Panc1 (cell line): Measurements from ENCODE around the gene CA5A. TPM values are rescaled to one million over a fixed set of nuclear protein-coding genes. Genes with fewer than 3 reads are reported as not detected.
A peak's percentile ranks its signal among the peaks of the same experiment; 100 is the strongest.

ENCODE experiments used
- ATAC-seq: fragments of 200-7000 bp; cut with Tn5 transposase; 2 replicates; pipeline ENCODE4 v1.9.1; 2020; ENCODE audit warnings: mild to moderate bottlenecking, moderate library complexity
- BruUV-seq: library from RNA; stranded (reverse); fragments of 400-500 nt; replicated peaks from 2 replicates; lab custom pipeline; 2021; lab: Mats Ljungman, UMichigan
- CTCF ChIA-PET: fragments of 300-600 bp; sonication (Branson Sonifier 250); formaldehyde crosslinking; loops from one replicate; lab custom pipeline; 2022; ENCODE audit warnings: antibody characterized with exemption; lab: Charles Lee
- POLR2A ChIA-PET: fragments of 300-600 bp; sonication (Branson Sonifier 250); formaldehyde crosslinking; loops from one replicate; lab custom pipeline; 2022; ENCODE audit warnings: antibody characterized with exemption; lab: Charles Lee
- DNase-seq: peaks from one replicate; pipeline ENCODE4 v3.0.0-alpha.2; 2010; ENCODE audit warnings: low read depth, low spot score
- H3K27ac ChIP-seq: 2 replicates; pipeline ENCODE4 v1.5.1; 2011; ENCODE audit warnings: mild to moderate bottlenecking, low read length, inconsistent platforms
- H3K27me3 ChIP-seq: fragments of 200-500 bp; sonication (Bioruptor generic); 2 replicates; pipeline ENCODE4 v1.6.0; 2014; ENCODE audit warnings: low read length, inconsistent platforms; ENCODE audit not compliant: control insufficient read depth, insufficient read depth
- H3K36me3 ChIP-seq: fragments of 200-500 bp; sonication (Bioruptor generic); 2 replicates; pipeline ENCODE4 v1.5.1; 2014; ENCODE audit warnings: inconsistent platforms, mild to moderate bottlenecking, low read length, moderate library complexity; ENCODE audit not compliant: control insufficient read depth, insufficient read depth
- H3K4me1 ChIP-seq: 2 replicates; pipeline ENCODE4 v1.5.1; 2011; ENCODE audit warnings: inconsistent platforms, mild to moderate bottlenecking, low read length, moderate library complexity; ENCODE audit not compliant: control insufficient read depth, insufficient read depth
- H3K4me3 ChIP-seq, 2 experiments: 2 replicates each; pipeline ENCODE4 v1.5.1; 2011 to 2012; ENCODE audit warnings: low read depth in 2 of 2, low read length in 2 of 2, mild to moderate bottlenecking in 2 of 2, inconsistent platforms in 1 of 2, moderate library complexity in 1 of 2
- H3K9me3 ChIP-seq: fragments of 200-500 bp; sonication (Bioruptor generic); 2 replicates; pipeline ENCODE4 v1.5.1; 2014; ENCODE audit warnings: low read depth, mild to moderate bottlenecking, inconsistent platforms, low read length, moderate library complexity; ENCODE audit not compliant: control insufficient read depth, insufficient read depth
- CTCF ChIP-seq: fragments of 450-650 bp; IDR thresholded peaks from 2 replicates; pipeline ENCODE4 v1.5.1; 2017; ENCODE audit warnings: mild to moderate bottlenecking
- POLR2AphosphoS5 ChIP-seq: IDR thresholded peaks from 2 replicates; pipeline ENCODE4 v1.6.1; 2012; ENCODE audit warnings: mild to moderate bottlenecking, low read depth, low read length, moderate library complexity
- REST ChIP-seq, 2 experiments: IDR thresholded peaks; 2 replicates each; pipeline ENCODE4 v1.6.1; 2011 to 2012; ENCODE audit warnings: low read depth in 2 of 2, control low read depth in 1 of 2, low read length in 1 of 2, mild to moderate bottlenecking in 1 of 2, moderate library complexity in 1 of 2; ENCODE audit not compliant: insufficient read depth in 1 of 2
- SIN3A ChIP-seq: IDR thresholded peaks from 2 replicates; pipeline ENCODE4 v1.6.1; 2012; ENCODE audit warnings: low read depth, mild to moderate bottlenecking, low read length, moderate library complexity, borderline replicate concordance; ENCODE audit not compliant: insufficient read depth
- TCF7L2 ChIP-seq: IDR thresholded peaks from 2 replicates; pipeline ENCODE4 v1.6.1; 2011; ENCODE audit warnings: mild to moderate bottlenecking, low read depth, low read length, inconsistent platforms
- in situ Hi-C: cut with HindIII; loops from 2 replicates; pipeline ENCODE4 v1.10.0; 2016; ENCODE audit warnings: low sequenced_read_pairs, low pct_unique_long_range_greater_than_20kb
- intact Hi-C: fragments of 100-400 bp; cut with micrococcal nuclease; formaldehyde crosslinking; loops from one replicate; pipeline ENCODE4 v1.10.0; 2022; ENCODE audit not compliant: unreplicated experiment
- total RNA-seq: library from RNA; stranded (reverse); gene quantifications from one replicate; pipeline ENCODE4 v1.2.1, GENCODE V29; 2021; ENCODE audit not compliant: unreplicated experiment

The CA5A gene
- total RNA-seq, 1 experiment from 2014 or later, result not detected

GRCh38 chr16:87956365-87957231, 20.3 kb upstream of the CA5A start:
- CTCF ChIA-PET, result no interaction called here
- in situ Hi-C loops, result no loop called here
- no peak overlapping the region for H3K4me3 ChIP-seq
- H3K4me1 ChIP-seq, result peaks cover 17% of the 10 kb centered on the region
- intact Hi-C loops, result no loop called here
- H3K36me3 ChIP-seq, result peaks cover 9% of the 10 kb centered on the region; the same call in 1 of the 2 replicates
- H3K27me3 ChIP-seq, result no peaks in the 10 kb centered on the region
- H3K27ac ChIP-seq, result no peak overlapping the region
- BruUV-seq, result no TSS peak
- 0 out of 2 replicates have a peak, but pooled peaks have one; percentile 35 for ATAC-seq
- POLR2A ChIA-PET, result no interaction called here
- H3K9me3 ChIP-seq, result no peaks in the 10 kb centered on the region
- DNase-seq, result no peak
- TF ChIP-seq TCF7L2, result no peak
- no peak for TF ChIP-seq POLR2AphosphoS5
- no peak for TF ChIP-seq SIN3A
- no peak for TF ChIP-seq REST (IDR thresholded peaks at IDR 0.05; ENCODE audit: insufficient read depth in 1 of 2, low read depth in 2 of 2, low read length in 1 of 2)
- no peak; the same call in 1 of the 2 replicates for TF ChIP-seq CTCF

- peaks cover 10% of the 10 kb centered on the region; the same call in 1 of the 2 replicates for H3K36me3 ChIP-seq
- no TSS peak for BruUV-seq
- H3K27ac ChIP-seq, result no peak overlapping the region
- ATAC-seq (no peak), DNase-seq (no peak)
- no peaks in the 10 kb centered on the region for H3K9me3 ChIP-seq
- H3K4me1 ChIP-seq, result peaks cover 17% of the 10 kb centered on the region
- ChIA-PET CTCF (no interaction called here), POLR2A (no interaction called here)
- intact Hi-C loops, result no loop called here
- in situ Hi-C loops, result no loop called here
- H3K27me3 ChIP-seq, result no peaks in the 10 kb centered on the region
- H3K4me3 ChIP-seq, result no peak overlapping the region
- TF ChIP-seq TCF7L2 (no peak), CTCF (no peak), POLR2AphosphoS5 (no peak), REST (IDR thresholded peaks at IDR 0.05; ENCODE audit: insufficient read depth in 1 of 2, low read depth in 2 of 2, low read length in 1 of 2) (no peak)
Measured at GRCh38 chr16:87956098-87956364, 19.7 kb upstream of the CA5A start.
